NCI-H1417 treated with DMSO at 0.1 percent for 48 hours (cell line): ENCODE results near the gene CHD6.

Source experiments
- DNase-seq: peaks from one replicate; lab custom pipeline; 2025; lab: John Stamatoyannopoulos, UW

The CHD6 gene

GRCh38 chr20:41425180-41425884 lies 192.8 kb downstream of the CHD6 start:
- DNase-seq, result no peak

- no peak for DNase-seq
Measured at GRCh38 chr20:41424546-41424945, 193.6 kb downstream of the CHD6 start.

- no peak for DNase-seq
Measured at GRCh38 chr20:41424011-41424410, 194.2 kb downstream of the CHD6 start.

DNA sequence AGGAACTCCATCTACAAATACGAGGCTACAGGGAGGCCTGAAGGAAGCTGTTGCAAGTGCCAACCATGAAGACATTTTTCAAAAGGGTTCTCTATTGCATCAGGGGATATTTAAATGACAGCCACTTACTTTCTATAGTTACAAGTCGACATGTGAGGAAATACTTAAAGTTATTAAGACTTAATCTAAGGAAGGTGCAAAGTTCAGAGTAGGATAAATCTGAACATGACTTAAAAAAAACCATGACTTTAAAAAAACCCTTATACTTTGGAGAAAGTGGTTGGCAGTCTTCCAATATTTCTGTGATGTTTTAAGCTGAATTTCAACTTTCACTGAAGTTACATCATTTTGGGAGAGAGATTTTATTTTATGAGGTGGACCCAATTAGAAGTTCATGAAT lies 195.2 kb downstream of the CHD6 start:
- no peak for DNase-seq

- DNase-seq, result no peak
Measured at GRCh38 chr20:41418739-41419293, 199.4 kb downstream of the CHD6 start.

- no peak for DNase-seq
Measured at GRCh38 chr20:41418031-41418430, 200.1 kb downstream of the CHD6 start.

DNA sequence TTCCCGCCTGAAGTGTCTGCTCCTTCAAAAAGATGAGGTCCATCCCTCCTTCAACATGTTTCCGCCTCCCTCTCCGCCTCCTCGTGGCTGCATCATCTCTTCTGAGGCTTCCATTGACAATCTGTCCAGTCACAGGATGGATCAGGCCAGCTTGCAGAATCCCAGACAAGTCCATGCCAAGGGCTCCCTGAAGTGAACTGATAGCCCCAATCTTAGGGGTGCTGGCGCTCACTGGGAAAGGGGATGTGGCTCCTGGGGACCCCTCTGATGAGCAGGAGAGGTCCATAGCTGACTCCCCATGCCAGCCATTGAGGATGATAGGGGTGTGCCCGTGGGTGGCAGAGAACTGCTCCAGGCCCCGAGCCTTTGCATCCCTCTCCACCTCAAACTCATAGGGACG lies 203.0 kb downstream of the CHD6 start:
- DNase-seq, result no peak

GRCh38 chr20:41413169-41413568 lies 205.0 kb downstream of the CHD6 start:
- no peak for DNase-seq

DNA sequence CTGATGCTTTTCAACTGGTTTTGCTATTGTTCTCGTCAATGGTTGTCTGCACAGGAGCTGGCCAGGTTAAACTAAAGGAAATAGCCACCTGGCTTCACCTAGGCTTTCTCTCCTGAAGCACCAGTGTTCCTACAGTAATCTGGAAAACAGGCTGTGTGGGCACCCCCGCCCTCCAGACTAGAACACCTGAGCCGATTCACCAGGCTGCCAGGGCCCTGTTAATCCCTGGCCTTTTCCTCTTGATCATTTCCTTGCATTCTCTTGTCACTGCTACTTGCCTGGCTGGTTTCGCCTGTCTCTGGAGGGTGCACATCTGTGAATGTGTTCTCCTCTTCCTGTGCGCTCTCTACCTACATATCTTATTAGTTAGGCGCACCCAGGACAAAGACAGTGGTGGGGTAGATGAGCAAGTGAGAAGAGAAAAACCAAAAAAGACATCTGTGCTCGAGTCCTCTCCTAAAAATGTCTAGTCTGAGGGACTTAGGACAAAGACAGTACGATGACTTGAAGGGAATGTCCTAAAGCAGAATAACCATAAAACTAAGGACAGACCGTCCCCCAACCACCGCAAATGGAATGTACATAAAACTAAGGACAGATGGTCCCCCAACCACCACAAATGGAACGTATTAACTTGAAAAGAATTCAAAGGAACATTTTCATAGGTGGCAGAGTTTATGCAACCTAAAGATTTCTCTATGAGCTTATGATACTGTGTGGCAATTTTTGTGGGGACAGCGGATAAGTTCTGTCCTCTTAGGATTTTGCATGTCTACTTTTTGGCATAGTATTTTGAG lies 205.7 kb downstream of the CHD6 start:
- no peak for DNase-seq

DNA sequence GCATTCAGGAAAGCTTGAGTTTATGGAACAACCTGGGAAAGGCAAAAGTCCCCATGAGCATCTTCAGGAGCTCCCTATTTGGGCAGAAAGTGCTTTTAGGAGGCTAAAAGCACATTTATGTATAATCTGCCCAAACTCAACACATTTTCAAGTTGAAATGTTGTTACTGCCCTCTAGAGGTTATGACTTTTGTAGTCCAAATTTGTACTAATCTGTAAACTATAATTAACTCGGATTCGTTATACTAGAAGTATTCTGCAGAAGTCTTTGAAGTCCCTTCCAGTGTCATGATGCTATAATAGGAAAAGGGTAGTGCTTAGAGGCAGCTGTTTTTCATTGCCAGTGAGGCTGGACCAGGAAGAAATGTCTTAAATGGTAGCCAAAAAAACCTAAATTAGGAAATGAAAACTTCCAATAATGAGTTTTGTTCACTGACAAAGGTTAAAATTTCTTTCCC lies 206.8 kb downstream of the CHD6 start:
- no peak for DNase-seq

DNA sequence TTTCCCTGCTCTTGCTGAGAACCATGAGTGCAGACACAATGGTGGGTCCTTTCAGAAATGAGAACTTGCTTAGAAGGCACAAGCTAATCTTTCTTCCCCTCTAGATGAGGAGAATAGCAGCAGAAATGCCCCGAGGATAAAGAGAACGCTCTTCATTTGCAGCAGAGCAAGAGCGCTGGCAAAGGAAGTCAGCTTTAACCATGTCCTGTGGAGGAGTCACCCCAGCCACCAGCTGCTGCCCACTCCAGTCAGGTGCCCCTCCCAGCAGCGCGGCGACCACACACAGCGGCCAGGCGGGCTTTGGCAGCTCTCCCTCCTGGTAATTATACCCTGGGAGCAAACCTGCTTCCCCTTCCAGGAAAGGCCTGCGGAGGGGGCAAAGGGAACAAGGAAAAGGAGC lies 209.2 kb downstream of the CHD6 start:
- DNase-seq, result peak; percentile 41

DNA sequence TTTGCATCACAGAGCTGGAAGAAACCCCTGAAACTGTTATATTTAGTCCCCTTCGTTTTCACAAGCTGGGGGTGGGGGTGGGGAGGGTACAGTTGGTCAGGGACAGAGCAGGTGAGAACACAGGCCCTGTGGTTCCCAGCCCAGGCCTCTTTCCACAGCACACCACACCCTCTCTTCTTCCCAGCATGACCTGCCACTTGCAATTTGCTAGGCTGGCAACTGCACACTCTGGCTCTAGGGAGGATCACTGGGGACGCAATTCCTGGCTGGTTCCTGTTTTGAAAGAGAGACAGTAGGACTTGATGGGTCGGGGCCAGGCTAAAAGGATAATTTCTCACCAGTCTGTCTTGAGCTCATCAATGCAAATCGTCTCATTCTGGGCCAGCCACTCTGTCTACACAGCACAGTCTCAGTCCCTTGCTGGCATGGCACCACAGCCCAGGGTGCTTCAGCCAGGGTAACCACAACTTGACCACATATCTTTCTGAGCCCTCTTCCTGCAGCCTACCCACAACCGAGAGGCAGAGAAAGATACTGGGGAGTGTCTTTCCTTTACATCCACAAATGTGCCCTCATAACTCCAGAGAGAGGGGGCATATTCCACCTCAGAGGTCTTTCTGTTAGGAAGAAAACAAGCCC lies 209.9 kb downstream of the CHD6 start:
- no peak for DNase-seq

- DNase-seq, result no peak
Measured at GRCh38 chr20:41407607-41408006, 210.6 kb downstream of the CHD6 start.

DNA sequence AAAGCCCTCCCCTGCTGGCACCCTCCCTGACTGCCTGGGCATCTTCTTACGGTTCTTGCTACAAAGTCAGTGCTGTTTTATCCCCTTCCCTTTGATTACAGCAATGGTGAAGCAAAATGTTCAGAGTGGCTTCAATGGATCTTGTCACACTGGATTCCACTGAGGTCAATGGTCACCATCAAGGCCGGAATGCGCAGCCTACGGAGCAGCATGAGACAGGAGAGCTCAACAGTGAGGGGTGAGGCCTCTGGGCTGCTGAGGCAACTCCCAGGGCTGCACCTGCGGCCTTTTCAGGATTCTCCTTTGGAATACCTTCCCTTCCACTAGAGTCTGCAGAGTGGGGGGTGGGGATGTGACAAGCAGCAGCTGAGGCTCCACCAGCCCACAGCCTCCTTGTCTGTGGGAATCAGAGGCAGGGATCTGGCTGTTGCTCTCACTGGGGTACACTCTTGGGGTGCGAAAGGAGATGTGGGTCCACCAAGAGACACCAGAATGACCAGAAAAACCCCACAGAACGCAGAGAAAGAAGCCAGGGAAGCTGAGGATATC lies 211.2 kb downstream of the CHD6 start:
- DNase-seq, result no peak

DNA sequence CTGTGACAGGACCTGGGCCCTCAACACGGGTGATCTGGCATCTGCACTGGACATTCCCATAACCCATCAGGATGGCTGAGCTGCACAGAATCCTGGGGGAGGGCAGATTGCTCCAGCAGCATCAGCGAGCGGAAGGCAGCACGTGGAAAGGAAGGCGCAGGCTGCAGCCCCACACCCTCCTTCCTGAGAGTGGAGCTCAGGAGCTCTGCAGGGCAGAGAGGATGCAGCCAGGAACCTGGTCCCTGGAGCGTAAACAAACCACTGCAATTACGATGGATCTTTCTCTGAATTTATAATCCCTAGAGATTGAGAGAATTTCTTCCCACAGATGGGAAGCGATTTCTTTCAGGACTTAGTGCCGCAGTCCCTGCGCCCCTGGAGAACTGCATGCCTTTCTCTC lies 211.8 kb downstream of the CHD6 start:
- DNase-seq, result no peak

GRCh38 chr20:41405436-41405835 lies 212.7 kb downstream of the CHD6 start:
- DNase-seq, result no peak

- DNase-seq, result no peak
Measured at GRCh38 chr20:41403604-41404003, 214.6 kb downstream of the CHD6 start.

GRCh38 chr20:41398408-41398807 lies 219.8 kb downstream of the CHD6 start:
- DNase-seq, result no peak

DNA sequence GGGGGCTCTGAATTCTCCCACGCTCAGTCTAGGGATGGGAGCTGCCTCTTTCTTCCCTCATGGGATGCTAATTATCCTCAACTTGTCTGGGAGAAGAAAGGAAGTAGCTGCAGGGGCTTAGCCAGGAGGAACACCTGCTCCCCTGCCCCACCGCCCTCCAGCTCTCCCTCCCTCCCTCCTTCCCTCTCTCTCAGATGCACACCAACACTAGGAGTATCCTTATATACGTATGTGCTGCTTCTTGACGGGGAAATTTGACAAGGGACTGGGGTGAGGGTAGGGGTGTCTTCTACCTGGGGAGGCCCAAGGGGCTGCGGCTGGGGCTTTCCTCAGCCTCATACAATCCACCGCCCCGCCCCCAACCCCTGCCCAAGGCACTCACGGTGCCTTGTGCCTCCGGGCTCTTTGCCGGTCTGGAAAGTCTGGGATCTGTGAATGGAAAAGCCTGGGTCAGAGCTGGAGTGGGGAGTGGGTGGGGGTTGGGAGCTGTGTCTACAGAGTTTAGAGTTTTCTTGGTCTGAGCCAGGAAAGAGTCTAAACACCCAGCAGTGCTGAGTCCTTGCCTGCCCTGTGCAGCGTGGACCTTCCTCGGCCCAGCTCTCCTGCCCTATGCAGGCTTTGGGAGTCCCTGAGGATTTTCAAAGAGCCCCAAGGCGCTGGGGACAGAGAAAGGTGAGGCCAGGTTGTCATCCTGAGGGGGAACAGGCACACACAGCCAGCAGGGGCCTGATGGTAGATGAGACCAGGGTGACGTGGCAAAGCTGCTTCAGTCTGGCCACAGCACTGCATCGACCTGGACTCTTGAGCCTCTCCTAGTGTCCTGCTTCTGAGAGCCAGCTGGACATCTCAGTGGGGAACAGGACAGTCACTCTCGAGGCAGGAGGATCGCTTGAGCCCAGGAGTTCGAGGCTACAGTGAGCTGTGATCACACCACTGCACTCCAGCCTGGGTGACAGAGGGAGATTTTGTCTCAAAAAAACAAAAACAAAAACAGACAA lies 222.2 kb downstream of the CHD6 start:
- no peak for DNase-seq

GRCh38 chr20:41394931-41395666 lies 223.1 kb downstream of the CHD6 start:
- no peak for DNase-seq
